ENCODE measurements around the gene CASKIN2.

- TF ChIP-seq CSRNP3 (CRISPR knock-in tag; IDR thresholded peaks at IDR 0.05) (no peak), ZNF70 (CRISPR knock-in tag; IDR thresholded peaks at IDR 0.05) (no peak), TOX (CRISPR knock-in tag; IDR thresholded peaks at IDR 0.05; ENCODE audit: borderline replicate concordance) (no peak), RARB (CRISPR knock-in tag; IDR thresholded peaks at IDR 0.05) (no peak), BACH2 (CRISPR knock-in tag; IDR thresholded peaks at IDR 0.05; ENCODE audit: borderline replicate concordance) (no peak), CREB5 (CRISPR knock-in tag; IDR thresholded peaks at IDR 0.05; ENCODE audit: low read depth) (no peak), ZFP3 (CRISPR knock-in tag; IDR thresholded peaks at IDR 0.05) (no peak), GLIS3 (CRISPR knock-in tag; IDR thresholded peaks at IDR 0.05) (no peak), TCF4 (CRISPR knock-in tag; IDR thresholded peaks at IDR 0.05; ENCODE audit: borderline replicate concordance) (no peak), ZNF565 (CRISPR knock-in tag; conservative IDR thresholded peaks at IDR 0.05; ENCODE audit: low read depth) (no peak), SNAI2 (CRISPR knock-in tag; IDR thresholded peaks at IDR 0.05) (no peak)
- TF ChIP-seq, protein P1, sequence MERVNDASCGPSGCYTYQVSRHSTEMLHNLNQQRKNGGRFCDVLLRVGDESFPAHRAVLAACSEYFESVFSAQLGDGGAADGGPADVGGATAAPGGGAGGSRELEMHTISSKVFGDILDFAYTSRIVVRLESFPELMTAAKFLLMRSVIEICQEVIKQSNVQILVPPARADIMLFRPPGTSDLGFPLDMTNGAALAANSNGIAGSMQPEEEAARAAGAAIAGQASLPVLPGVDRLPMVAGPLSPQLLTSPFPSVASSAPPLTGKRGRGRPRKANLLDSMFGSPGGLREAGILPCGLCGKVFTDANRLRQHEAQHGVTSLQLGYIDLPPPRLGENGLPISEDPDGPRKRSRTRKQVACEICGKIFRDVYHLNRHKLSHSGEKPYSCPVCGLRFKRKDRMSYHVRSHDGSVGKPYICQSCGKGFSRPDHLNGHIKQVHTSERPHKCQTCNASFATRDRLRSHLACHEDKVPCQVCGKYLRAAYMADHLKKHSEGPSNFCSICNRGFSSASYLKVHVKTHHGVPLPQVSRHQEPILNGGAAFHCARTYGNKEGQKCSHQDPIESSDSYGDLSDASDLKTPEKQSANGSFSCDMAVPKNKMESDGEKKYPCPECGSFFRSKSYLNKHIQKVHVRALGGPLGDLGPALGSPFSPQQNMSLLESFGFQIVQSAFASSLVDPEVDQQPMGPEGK (CRISPR knock-in tag; IDR thresholded peaks at IDR 0.05; ENCODE audit: borderline replicate concordance), result no peak
- TF ChIP-seq, protein P2, sequence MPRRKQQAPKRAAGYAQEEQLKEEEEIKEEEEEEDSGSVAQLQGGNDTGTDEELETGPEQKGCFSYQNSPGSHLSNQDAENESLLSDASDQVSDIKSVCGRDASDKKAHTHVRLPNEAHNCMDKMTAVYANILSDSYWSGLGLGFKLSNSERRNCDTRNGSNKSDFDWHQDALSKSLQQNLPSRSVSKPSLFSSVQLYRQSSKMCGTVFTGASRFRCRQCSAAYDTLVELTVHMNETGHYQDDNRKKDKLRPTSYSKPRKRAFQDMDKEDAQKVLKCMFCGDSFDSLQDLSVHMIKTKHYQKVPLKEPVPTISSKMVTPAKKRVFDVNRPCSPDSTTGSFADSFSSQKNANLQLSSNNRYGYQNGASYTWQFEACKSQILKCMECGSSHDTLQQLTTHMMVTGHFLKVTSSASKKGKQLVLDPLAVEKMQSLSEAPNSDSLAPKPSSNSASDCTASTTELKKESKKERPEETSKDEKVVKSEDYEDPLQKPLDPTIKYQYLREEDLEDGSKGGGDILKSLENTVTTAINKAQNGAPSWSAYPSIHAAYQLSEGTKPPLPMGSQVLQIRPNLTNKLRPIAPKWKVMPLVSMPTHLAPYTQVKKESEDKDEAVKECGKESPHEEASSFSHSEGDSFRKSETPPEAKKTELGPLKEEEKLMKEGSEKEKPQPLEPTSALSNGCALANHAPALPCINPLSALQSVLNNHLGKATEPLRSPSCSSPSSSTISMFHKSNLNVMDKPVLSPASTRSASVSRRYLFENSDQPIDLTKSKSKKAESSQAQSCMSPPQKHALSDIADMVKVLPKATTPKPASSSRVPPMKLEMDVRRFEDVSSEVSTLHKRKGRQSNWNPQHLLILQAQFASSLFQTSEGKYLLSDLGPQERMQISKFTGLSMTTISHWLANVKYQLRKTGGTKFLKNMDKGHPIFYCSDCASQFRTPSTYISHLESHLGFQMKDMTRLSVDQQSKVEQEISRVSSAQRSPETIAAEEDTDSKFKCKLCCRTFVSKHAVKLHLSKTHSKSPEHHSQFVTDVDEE (CRISPR knock-in tag; IDR thresholded peaks at IDR 0.05), result no peak
Observed at GRCh38 chr17:75544250-75544649, 28.9 kb upstream of the CASKIN2 start.

Data from SK-N-SH treated with all-trans-retinoic acid at 6 μM for 48 hours (cell line).